ENCODE results near the gene ADCY4. TPM values are rescaled to one million over a fixed set of nuclear protein-coding genes. Genes with fewer than 3 reads are reported as not detected.

The ADCY4 gene
- total and polyA plus RNA-seq, 4 donors, result 0.25 to 111 (median 25.9) TPM

DNA sequence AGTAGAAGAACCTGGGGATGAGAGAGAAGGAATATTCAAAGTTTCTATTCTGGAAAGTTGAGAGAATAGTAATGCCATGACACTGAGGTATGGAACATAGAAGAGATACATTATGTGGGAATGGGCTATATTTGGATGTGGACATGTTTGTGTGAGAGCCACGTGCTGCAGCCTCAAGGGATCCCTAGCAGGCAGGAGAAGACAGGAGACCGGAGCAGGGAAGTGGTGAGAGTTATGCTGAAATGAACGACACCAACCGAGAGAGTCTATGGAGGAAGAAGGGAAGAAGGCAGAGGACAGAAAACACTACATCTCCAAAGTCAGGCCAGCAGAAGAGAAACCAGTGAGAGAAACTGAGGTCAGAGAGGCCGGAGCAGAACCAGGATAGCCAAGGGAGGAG, 14.9 kb upstream of the ADCY4 start:
- Histone ChIP-seq H3K27me3 (ENCODE audit: control insufficient read depth in 1 of 2, insufficient read depth in 2 of 2, low read length in 1 of 2) (no peaks in the 10 kb centered on the region), H3K9me3 (ENCODE audit: control insufficient read depth, low read length) (no peaks in the 10 kb centered on the region), H3K27ac (ENCODE audit: low read depth in 1 of 2, low read length in 2 of 2) (no peak overlapping the region), H3K36me3 (ENCODE audit: control insufficient read depth in 1 of 2, insufficient read depth in 2 of 2, low read length in 1 of 2) (no peaks in the 10 kb centered on the region), H3K4me3 (ENCODE audit: low read length in 2 of 2) (no peak overlapping the region), H3K4me1 (ENCODE audit: control insufficient read depth in 1 of 2, insufficient read depth in 2 of 2, low read length in 2 of 2) (no peaks in the 10 kb centered on the region)
- no peak for ATAC-seq (ENCODE audit: low FRiP score)
- intact Hi-C loops (cut with DNase I), result no loop called here
- 46 to 49% methylated on average over 5 of the region's 5 CpGs for WGBS, 2 donors
- DNase-seq, result no peak

DNA sequence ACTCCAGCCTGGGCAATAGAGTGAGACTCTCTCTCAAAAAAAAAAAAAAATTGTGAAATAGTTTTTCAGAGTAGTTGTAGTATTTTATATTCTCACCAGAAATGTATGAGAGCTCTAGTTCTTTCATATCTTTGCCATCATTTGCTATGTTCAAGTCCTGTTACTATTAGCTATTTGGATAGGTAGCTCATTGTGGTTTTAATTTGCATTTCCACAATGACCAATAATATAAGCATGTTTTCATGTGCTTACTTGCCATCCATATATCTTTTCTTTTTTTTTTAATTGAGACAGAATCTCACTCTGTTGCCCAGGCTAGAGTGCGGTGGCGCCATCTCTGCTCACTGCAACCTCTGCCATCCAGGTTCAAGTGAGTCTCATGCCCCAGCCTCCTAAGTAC, 13.3 kb upstream of the ADCY4 start:
- intact Hi-C loops (cut with DNase I), result no loop called here
- DNase-seq (no peak), ATAC-seq (ENCODE audit: low FRiP score) (no peak)
- Histone ChIP-seq H3K4me1 (ENCODE audit: control insufficient read depth in 1 of 2, insufficient read depth in 2 of 2, low read length in 2 of 2) (no peaks in the 10 kb centered on the region), H3K27ac (ENCODE audit: low read depth in 1 of 2, low read length in 2 of 2) (no peak overlapping the region), H3K36me3 (ENCODE audit: control insufficient read depth in 1 of 2, insufficient read depth in 2 of 2, low read length in 1 of 2) (no peaks in the 10 kb centered on the region), H3K9me3 (ENCODE audit: control insufficient read depth, low read length) (no peaks in the 10 kb centered on the region), H3K27me3 (ENCODE audit: control insufficient read depth in 1 of 2, insufficient read depth in 2 of 2, low read length in 1 of 2) (no peaks in the 10 kb centered on the region), H3K4me3 (ENCODE audit: low read length in 2 of 2) (no peak overlapping the region)
- 90 to 97% methylated on average over 2 of the region's 2 CpGs for WGBS, 2 donors

DNA sequence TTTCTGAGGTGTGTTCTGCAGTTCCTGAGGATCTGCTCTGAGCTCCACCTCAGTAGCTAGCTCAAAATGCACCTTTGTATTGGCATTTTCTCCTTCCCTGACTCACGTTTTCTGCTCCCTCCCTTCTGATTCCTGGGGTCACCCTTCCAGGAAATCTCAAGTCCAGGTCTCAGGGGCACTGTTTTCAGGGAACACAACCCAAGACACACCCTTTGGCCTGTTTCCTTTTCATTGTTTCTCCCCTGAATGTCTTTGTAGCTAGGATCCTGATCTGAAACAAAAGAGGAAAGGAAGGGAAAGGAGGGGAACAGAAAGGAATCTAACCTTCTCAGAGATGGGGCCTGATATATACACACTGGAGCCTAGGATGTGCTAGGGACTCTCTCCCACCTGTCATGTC, 12.3 kb upstream of the ADCY4 start:
- 58% methylated on average over 1 of the region's 1 CpG for WGBS, 2 donors
- no peak for DNase-seq
- Histone ChIP-seq H3K36me3 (ENCODE audit: control insufficient read depth in 1 of 2, insufficient read depth in 2 of 2, low read length in 1 of 2) (no peaks in the 10 kb centered on the region), H3K4me1 (ENCODE audit: control insufficient read depth in 1 of 2, insufficient read depth in 2 of 2, low read length in 2 of 2) (no peaks in the 10 kb centered on the region), H3K9me3 (ENCODE audit: control insufficient read depth, low read length) (no peaks in the 10 kb centered on the region), H3K27ac (ENCODE audit: low read depth in 1 of 2, low read length in 2 of 2) (no peak overlapping the region), H3K27me3 (ENCODE audit: control insufficient read depth in 1 of 2, insufficient read depth in 2 of 2, low read length in 1 of 2) (no peaks in the 10 kb centered on the region), H3K4me3 (ENCODE audit: low read length in 2 of 2) (no peak overlapping the region)
- ATAC-seq (ENCODE audit: low FRiP score), result no peak
- intact Hi-C loops (cut with DNase I), result no loop called here

DNA sequence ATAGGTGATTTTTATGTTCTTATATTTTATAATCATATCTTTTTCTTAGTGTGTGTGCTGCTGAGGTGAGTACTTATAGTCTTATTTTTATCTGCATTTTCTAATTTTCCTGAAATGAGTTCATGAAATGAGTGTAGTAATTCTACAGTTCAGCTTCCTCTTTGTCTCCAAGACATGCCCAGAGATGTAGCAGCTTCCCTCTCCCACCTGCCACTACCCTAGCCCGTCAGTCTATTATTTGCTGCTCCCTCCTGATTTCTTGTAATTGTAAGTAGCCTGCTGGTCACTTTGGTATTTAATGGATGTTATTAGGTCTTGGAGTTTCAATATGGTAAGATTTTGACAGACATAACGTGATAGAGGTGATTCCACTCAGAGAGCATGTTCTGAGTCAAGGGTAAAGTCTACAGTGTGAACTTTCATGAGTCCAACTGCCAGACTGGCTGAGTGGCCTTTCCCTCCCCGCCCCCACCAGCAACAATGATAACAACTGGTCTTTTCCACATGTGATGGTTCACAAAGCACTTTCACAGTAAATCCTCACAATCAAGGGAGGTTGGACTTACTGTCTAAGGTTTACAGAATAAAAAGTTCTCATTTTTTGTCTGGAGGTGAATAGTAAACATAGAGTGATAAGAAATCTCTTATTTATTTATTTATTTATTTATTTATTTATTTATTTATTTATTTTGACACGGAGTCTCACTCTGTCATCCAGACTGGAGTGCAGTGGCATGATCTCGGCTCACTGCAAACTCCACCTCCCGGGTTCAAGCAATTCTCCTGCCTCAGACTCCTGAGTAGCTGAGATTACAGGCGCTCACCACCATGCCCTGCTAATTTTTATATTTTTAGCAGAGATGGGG, 9.2 kb upstream of the ADCY4 start:
- no peak for ATAC-seq (ENCODE audit: low FRiP score)
- H3K27me3 ChIP-seq (ENCODE audit: control insufficient read depth in 1 of 2, insufficient read depth in 2 of 2, low read length in 1 of 2), result no peaks in the 10 kb centered on the region
- no peaks in the 10 kb centered on the region for H3K9me3 ChIP-seq (ENCODE audit: control insufficient read depth, low read length)
- no peak for DNase-seq
- intact Hi-C loops (cut with DNase I), result no loop called here
- H3K4me3 ChIP-seq (ENCODE audit: low read length in 2 of 2), result no peak overlapping the region
- no peak overlapping the region for H3K27ac ChIP-seq (ENCODE audit: low read depth in 1 of 2, low read length in 2 of 2)
- 75 to 77% methylated on average over 7 of the region's 7 CpGs for WGBS, 2 donors
- no peaks in the 10 kb centered on the region for H3K4me1 ChIP-seq (ENCODE audit: control insufficient read depth in 1 of 2, insufficient read depth in 2 of 2, low read length in 2 of 2)
- H3K36me3 ChIP-seq (ENCODE audit: control insufficient read depth in 1 of 2, insufficient read depth in 2 of 2, low read length in 1 of 2), result no peaks in the 10 kb centered on the region

DNA sequence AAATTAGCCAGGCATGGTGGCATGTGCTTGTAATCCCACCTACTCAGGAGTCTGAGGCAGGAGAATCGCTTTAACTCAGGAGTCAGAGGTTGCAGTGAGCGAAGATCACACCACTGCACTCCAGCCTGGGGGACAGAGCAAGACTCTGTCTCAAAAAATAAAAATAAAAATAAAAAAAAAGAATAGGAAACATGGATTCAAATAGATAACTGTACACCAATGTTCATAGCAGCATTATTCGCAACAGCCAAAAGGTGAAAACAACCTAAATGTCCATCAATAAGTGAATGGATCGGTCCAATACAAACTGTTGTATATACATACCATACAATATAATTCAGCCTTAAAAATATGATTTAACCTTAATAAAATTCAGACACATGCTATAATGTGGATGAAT, 8.0 kb upstream of the ADCY4 start:
- Histone ChIP-seq H3K4me1 (ENCODE audit: control insufficient read depth in 1 of 2, insufficient read depth in 2 of 2, low read length in 2 of 2) (no peaks in the 10 kb centered on the region), H3K4me3 (ENCODE audit: low read length in 2 of 2) (no peak overlapping the region), H3K36me3 (ENCODE audit: control insufficient read depth in 1 of 2, insufficient read depth in 2 of 2, low read length in 1 of 2) (no peaks in the 10 kb centered on the region), H3K9me3 (ENCODE audit: control insufficient read depth, low read length) (no peaks in the 10 kb centered on the region), H3K27ac (ENCODE audit: low read depth in 1 of 2, low read length in 2 of 2) (no peak overlapping the region), H3K27me3 (ENCODE audit: control insufficient read depth in 1 of 2, insufficient read depth in 2 of 2, low read length in 1 of 2) (no peaks in the 10 kb centered on the region)
- intact Hi-C loops (cut with DNase I), result no loop called here
- no peak for ATAC-seq (ENCODE audit: low FRiP score)
- DNase-seq, result no peak
- 96 to 97% methylated on average over 4 of the region's 4 CpGs for WGBS, 2 donors

DNA sequence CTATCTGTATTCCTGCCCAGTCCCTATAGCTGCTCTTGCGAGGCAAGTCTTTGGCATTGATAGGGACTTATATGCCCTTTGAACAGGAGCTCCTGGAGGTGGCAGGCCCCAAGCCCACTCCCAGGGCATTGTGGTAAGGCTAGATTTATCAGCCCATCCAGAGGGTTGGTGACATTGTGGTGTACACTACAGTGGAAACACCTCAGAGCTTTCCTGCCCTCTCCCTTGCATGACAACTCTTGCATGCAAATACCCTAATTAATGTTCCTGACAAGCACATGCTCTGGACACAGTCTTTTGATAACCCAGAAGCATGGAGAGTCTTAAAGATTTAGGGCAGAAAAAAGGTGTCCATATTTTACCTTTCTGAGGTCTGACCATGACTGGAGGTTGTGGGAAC, 5.7 kb upstream of the ADCY4 start:
- Histone ChIP-seq H3K9me3 (ENCODE audit: control insufficient read depth, low read length) (no peaks in the 10 kb centered on the region), H3K4me3 (ENCODE audit: low read length in 2 of 2) (no peak overlapping the region), H3K27ac (ENCODE audit: low read depth in 1 of 2, low read length in 2 of 2) (no peak overlapping the region), H3K4me1 (ENCODE audit: control insufficient read depth in 1 of 2, insufficient read depth in 2 of 2, low read length in 2 of 2) (no peaks in the 10 kb centered on the region), H3K27me3 (ENCODE audit: control insufficient read depth in 1 of 2, insufficient read depth in 2 of 2, low read length in 1 of 2) (no peaks in the 10 kb centered on the region), H3K36me3 (ENCODE audit: control insufficient read depth in 1 of 2, insufficient read depth in 2 of 2, low read length in 1 of 2) (no peaks in the 10 kb centered on the region)
- ATAC-seq (ENCODE audit: low FRiP score) (no peak), DNase-seq (no peak)
- WGBS, 2 donors, result 97 to 100% methylated on average over 1 of the region's 1 CpG
- intact Hi-C loops (cut with DNase I), result no loop called here

DNA sequence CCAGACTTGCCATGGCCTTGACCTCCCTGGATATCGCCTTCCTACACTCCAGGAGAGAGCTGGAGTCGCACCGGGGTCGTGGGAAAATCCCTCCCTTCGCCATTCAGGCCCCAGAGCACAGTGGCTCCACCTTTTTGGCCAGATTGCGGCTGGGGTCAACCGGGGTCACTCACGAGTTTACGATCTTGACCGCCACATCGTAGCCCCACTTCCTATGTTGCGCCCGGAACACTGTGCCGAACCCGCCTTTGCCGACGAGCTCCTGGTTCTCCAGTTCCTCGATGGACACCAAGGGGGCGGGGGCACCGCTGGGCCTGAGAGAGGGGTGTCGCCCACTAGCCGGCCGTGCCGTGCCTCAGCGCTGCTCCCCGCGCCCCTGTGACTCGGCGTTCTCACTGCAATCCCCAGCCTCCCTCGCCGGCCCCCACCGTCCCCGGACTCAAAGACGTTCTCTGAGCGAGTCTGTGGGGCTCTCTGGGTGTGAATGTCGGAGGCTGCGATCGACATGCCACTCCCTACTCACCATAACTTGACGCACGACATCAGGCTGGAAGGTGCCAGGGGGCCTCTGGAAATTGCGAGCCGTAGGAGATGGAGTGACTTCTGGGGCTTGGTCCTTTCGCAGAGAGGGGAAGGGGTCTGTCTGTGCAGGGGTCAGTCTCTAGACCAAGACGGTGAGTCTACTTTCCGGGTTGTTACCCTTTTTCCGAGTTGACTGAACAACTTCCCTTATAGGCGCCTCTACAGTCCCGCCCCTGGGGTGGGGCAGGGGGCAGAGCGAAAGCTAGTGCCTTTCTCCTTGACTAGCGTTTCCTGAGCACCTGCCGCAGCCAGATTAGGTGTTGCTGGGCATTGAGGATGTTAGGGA, 4.6 kb upstream of the ADCY4 start, which contains the start of gene RIPK3:
Gene RIPK3 (minus strand): TSS at position 708 of the 868 bp plus-strand sequence. CDS start 165 bp downstream, at position 543.
- WGBS, 2 donors, result 22 to 23% methylated on average over 51 of the region's 51 CpGs
- no peaks in the 10 kb centered on the region for H3K36me3 ChIP-seq (ENCODE audit: control insufficient read depth in 1 of 2, insufficient read depth in 2 of 2, low read length in 1 of 2)
- H3K9me3 ChIP-seq (ENCODE audit: control insufficient read depth, low read length), result no peaks in the 10 kb centered on the region
- DNase-seq (peak; percentile 66 to 81), ATAC-seq (ENCODE audit: low FRiP score) (peak; percentile 54)
- H3K27me3 ChIP-seq (ENCODE audit: control insufficient read depth in 1 of 2, insufficient read depth in 2 of 2, low read length in 1 of 2), result no peaks in the 10 kb centered on the region
- H3K4me1 ChIP-seq (ENCODE audit: control insufficient read depth in 1 of 2, insufficient read depth in 2 of 2, low read length in 2 of 2), result no peaks in the 10 kb centered on the region
- no peak within 1 kb of the TSS for H3K4me3 ChIP-seq (ENCODE audit: low read length in 2 of 2)
- H3K27ac ChIP-seq (ENCODE audit: low read depth in 1 of 2, low read length in 2 of 2), result no peak within 1 kb of the TSS
- intact Hi-C loops (cut with DNase I), result no loop called here

DNA sequence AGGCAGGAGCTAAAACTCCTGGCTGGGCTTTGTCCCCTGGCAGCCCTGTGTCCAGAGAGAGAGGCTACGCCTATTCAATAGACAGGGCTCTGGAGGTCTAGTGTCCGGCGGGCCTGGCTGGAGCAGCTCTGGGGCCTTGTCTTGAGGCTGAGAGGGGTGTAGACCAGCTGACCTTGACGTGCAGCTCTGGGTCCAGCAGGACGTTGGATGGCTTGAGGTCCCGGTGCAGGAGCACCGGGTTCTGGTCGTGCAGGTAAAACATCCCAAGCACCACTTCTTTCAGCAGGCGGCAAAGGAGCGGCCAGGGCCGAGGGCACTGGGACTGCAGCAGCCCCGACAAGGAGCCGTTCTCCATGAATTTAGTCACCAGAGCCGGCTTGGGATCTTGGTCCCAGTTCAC, 4.0 kb upstream of the ADCY4 start:
- H3K9me3 ChIP-seq (ENCODE audit: control insufficient read depth, low read length), result no peaks in the 10 kb centered on the region
- intact Hi-C loops (cut with DNase I), result no loop called here
- no peak overlapping the region for H3K27ac ChIP-seq (ENCODE audit: low read depth in 1 of 2, low read length in 2 of 2)
- no peaks in the 10 kb centered on the region for H3K27me3 ChIP-seq (ENCODE audit: control insufficient read depth in 1 of 2, insufficient read depth in 2 of 2, low read length in 1 of 2)
- DNase-seq (no peak), ATAC-seq (ENCODE audit: low FRiP score) (no peak)
- no peaks in the 10 kb centered on the region for H3K4me1 ChIP-seq (ENCODE audit: control insufficient read depth in 1 of 2, insufficient read depth in 2 of 2, low read length in 2 of 2)
- no peak overlapping the region for H3K4me3 ChIP-seq (ENCODE audit: low read length in 2 of 2)
- 88 to 91% methylated on average over 14 of the region's 14 CpGs for WGBS, 2 donors
- no peaks in the 10 kb centered on the region for H3K36me3 ChIP-seq (ENCODE audit: control insufficient read depth in 1 of 2, insufficient read depth in 2 of 2, low read length in 1 of 2)
